T-helper 9 cell (primary cell): Measurements from ENCODE around the gene ANKRD28.
"Not testable (repeated sequence)": the region's sequence is repeated elsewhere in the genome, so short reads cannot be mapped to it uniquely, and the experiment has no call there.

Experiments used
- DNase-seq: peaks from one replicate; pipeline ENCODE4 v3.0.0-alpha.2; 2020
- total RNA-seq, 2 donors: gene quantifications; one replicate each; lab custom pipeline; 2026; lab: John Stamatoyannopoulos, UW

Gene ANKRD28
- total RNA-seq, result 153 to 183 reads per million in 2 donors

DNA sequence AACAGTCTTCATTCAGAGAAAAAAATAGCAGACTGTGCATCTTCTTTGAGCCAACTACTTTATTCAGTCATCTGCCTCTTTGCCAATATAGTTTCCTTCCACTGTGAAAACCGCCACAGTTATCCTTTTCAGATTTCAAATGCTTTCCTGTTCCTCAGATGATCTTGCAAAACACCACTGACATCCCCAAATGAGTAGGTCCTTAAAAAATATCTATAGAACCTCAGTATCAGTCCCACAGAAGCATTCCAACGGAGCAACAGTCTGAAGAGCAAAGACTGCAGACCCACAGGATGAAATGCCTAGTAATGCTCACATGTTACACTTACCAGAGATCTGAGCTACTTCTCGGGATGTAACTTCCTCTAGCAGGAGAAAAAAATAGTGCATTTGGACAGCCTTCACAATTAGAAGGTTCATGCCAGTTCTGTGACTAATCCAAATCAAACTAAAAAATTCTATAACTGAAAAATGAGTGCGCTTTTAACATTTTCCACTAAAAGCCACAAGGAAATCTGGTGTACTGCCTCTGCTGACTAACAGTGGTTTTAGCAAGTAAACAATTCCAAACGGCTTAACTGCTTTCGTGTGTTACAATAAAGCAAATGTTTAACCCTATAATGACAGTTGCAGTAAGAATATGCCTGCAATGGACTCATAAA, at the start of gene ANKRD28:
ANKRD28 (minus strand) TSS at position 338 of the 662 bp plus-strand sequence. CDS start 1,458 bp downstream, outside the sequence.
- DNase-seq, result no peak

DNA sequence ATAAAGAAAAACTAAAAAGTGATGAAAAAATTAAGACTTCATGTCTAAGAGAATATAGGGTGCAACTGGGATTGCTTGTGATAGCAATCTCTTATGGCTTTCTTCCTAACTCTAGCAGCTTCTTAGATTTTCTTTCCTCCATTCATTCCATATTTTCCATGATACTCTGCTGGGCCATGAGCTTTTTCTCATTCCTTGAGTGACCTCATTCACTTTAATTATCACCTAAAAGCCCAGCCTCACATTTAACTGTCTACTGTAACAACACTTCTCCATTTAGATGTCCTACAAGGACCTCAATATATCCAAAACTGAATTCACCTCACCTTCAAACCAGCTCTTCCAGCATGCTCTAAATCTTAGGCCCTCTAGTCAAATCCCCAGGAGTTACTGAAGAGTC, 49.5 kb upstream of the ANKRD28 start:
- no peak for DNase-seq

DNA sequence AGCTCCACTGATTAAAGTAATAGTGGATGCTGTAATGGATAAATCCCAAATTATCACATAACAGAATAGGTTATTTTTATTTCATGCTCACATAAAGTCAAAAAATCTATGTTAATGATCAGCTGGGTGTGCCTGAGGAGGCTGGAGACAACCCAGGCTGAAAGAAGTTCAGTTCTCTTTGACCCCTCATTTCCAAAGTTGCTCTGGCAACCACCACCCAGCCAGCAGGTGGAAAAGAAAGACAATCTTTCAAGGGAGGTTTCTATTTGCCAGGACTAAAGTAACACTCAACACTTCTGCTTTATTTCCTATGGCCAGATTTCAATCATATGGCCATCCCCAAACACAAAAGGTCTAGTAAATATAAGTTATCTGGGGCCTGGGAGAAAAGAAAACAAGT, 48.8 kb upstream of the ANKRD28 start:
- no peak for DNase-seq

DNA sequence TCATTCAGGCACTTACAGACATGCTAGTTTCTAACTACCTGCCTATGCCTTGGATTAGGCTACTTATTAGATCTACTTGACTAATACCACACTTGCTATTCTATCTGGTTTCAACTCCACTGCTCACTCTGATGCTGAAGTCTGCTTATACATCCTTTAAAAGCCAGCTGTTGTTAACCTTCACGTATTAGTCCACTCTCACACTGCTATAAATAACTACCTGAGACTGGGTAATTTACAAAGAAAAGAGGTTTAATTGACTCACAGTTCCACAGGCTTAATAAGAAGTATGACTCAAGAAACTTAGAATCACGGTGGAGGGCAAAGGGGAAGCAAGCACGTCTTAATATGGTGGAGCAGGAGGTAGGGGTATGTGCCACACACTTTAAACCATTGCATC, 47.7 kb upstream of the ANKRD28 start:
- no peak for DNase-seq

DNA sequence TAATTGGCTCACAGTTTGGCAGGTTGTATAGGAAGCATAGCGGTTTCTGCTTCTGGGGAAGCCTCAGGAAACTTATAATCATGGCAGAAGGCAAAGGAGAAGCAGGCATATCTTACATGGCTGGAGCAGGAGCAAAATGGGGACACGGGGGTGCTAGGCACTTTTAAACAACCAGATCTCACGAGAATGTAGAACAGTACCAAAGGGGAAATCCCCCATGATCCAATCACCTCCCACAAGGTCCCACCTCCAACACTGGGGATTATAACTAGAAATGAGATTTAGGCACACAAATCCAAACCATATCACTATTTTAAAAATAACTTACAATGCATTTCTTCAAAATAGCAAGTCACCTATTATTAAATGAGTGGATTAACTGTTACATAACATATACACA, 47.1 kb upstream of the ANKRD28 start:
- no peak for DNase-seq

DNA sequence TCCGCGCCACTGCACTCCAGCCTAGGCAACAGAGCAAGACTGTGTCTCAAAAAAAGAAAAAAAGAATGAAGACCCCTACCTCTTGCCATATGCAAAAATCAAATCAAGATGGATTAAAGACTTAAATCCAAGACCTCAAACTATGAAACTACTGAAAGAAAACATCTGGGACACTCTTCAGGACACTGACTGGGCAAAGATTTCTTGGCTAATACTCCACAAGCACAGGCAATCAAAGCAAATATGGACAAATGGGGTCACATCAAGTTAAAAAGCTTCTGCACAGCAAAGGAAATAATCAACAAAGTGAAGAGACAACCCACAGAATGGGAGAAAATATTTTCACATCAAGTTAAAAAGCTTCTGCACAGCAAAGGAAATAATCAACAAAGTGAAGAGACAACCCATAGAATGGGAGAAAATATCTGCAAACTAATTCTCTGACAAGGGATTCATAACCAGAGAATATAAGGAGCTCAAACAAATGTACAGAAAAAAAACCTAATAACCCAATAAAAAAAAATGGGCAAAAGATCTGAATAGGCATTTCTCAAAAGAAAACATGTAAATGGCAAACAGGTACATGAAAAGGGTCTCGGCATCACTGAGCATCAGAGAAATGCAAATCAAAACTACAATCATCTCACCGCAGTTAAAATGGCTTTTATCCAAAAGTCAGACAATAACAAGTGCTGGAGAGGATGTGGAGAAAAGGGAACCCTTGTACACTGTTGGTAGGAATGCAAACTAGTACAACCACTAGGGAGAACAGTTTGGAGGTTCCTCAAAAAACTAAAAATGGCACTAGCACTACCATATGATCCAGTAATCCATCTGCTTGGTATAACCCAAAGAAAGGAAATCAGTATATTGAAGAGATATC, 43.6 kb upstream of the ANKRD28 start:
- not testable (repeated sequence) for DNase-seq

DNA sequence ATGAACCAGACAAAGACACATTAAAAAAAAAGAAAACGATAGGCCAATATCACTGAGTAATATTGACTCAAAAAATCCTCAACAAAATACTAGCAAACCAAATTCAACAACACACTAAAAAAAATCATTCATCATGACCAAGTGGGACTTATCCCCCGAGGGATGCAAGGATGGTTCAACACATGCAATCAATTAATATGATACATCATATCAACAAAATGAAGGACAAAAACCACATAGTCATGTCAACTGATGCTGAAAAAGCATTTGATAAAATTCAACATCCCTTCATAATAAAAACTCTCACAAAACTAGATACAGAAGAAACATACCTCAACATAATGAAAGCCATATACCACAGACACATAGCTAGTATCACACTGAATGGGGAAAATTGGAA, 41.8 kb upstream of the ANKRD28 start:
- DNase-seq, result no peak

DNA sequence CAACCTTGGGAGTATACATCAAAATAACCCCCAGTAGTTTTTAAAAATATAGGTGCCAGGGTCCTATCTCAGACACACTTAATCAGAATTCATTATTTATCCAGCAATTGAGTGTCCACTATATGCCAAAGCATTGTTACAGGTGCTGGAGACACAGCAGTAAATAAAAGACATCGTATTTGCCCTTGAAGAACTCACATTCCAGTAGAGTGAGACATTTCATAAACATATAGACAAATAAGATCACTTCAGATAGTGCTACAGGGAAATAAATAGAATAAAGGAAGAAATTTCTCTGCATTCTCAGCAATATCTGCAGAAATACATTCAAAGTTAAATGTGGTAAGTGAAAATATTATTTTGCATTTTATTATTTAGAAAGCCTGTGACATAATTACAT, 34.1 kb upstream of the ANKRD28 start:
- no peak for DNase-seq

DNA sequence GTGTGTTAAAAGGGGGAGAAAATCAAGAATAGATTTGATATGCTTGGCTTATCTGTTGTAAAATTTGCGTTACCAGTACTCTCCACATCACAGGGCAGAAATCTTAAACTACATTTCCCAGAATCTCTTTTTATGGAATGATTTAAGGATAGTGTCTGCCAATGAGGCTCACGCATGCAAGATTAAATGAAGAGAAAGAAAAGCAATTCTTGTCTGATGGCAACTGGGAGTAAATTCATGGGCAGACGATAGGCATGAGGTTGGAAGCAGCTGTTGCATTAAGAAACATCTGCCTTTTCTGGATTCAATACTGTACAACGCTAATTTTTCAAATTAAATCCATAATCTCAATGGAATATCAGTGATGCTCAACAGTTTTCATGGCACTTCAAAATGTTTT, 27.2 kb upstream of the ANKRD28 start:
- no peak for DNase-seq

DNA sequence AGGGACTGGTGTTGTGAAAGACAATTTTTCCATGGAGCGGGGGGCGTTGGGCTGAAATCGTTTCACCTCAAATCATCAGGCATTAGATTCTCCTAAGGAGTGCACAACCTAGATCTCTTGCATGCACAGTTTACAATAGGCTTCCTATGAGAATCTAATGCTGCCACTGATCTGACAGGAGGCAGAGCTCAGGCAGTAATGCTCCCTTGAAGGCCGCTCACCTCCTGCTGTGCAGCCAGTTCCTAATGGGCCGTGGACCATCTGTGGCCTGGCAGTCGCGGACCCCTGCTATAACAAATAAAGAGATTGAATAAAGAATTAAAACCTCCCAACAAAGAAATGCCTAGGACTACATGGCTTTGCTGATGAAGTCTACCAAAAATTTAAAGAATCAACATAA, 25.3 kb upstream of the ANKRD28 start:
- DNase-seq, result no peak

DNA sequence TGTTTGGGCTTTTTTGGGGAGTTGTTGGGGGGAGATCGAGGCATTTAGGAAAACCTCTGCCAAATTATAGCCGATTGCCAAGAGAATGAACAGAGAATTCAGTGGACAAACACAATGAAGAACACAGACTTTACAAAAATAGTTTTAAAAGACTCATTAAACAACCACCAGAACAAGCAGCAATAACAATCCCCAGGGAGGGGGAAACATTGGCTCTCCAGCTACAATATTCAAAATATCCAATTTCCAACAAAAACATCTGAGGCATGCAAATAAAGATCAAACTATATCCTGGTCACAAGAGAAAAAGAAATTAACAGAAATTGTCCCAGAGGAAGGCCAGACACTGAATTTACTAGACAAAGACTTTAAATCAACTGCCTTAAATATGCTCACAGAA, 24.5 kb upstream of the ANKRD28 start:
- no peak for DNase-seq

DNA sequence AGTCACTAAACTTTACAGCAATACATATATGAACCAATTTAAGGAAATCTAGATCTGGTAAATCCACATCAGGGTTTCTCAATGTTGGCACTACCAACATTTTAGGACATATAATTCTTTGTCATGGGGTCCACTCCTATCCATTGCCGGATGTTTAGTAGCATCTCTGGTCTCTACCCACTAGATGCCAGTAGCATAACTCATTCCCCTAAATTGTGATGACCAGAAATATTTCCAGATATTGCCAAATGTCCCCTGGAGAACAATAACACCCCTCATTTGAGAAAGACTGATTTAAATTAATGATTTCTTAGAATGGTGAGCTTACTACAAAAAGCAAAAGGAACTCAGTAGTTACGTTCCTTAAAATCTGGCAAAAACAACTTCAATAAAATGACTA, 23.1 kb upstream of the ANKRD28 start:
- DNase-seq, result no peak

DNA sequence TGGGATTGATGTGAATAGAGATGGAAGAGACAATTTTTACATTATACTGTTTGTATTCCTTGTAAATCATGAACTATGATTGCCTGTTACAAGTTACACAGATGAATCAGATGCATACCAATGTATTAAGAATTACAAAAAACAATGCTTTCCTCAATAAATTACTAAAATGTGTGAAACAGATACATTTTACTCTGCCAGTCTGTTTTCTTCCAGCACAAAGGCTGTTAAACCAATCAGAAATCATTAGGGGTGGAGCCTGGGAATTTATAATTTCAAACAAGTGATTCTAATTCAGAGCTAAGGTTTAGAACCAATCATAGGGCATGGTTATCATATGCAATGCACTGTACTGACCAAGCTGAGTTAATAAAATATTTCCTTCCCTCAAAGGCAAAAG, 21.8 kb upstream of the ANKRD28 start:
- no peak for DNase-seq

DNA sequence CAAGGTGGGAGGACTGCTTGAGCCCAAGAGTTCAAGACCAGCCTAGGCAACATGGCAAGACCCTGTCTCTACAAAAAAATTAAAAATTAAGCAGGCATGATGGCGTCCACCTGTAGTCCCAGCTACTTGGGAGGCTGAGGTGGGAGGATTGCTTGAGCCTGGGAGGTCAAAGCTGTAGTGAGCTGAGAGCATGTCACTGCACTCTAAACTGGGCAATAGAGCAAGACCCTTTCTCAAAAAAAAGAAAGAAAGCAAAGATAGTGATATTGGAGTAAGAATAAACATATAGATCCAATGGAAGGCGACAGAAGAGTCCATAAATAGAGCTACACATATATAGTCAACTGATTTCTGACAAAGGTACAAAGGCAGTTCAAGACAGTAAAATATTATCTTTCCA, 21.3 kb upstream of the ANKRD28 start:
- DNase-seq, result no peak

DNA sequence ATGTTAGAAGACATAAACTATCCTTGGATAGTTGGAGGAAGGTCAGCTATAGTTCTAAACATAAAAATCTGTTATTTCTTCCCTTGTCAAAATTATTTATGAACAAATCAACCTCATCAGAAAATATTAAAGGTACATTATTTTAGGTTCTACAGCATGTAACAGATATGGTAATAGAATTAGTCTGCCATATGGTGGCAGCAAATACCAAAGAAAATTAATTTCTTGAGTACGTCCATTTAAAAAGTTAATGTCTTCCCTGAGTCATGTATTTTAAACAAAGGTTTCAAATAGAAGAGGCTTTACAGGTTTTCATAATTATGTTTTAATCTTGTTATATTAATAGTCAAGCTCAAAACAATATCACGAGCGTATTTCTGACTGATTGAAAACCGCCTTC, 17.9 kb upstream of the ANKRD28 start:
- DNase-seq, result no peak

DNA sequence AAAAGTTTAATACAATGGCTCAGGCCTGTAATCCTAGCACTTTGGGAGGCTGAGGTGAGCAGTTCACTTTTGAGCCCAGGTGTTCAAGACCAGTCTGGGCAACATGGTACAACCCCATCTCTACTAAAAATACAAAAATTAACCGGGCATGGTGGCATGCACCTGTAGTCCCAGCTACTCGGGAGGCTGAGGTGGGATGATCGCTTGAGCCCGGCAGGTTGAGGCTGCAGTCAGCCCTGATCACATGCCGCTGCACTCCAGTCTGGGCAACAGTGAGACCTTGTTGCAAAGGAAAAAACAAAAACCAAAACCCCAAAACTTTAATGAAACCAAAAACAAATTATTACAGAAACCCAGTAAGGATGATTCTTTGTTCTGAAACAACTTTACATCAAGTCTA, 15.3 kb upstream of the ANKRD28 start:
- DNase-seq, result not testable (repeated sequence)

DNA sequence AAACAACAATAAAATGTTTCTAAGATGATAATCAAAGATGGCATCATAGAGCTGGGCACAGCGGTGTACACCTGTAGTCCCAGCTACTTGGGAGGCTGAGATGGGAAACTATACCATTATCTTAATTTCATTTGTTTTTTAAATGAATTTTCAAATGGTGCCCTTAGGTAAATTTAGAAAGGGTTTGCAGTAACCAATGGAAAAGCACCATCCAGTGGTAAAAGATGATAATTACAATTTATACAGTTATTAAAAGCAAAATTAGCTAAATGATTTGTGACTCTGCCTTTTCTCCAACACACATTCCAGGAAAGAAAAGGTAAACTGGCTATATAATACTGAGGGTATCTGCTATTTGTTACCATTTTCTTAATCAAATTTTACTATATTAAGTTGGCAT, 14.4 kb upstream of the ANKRD28 start:
- no peak for DNase-seq

DNA sequence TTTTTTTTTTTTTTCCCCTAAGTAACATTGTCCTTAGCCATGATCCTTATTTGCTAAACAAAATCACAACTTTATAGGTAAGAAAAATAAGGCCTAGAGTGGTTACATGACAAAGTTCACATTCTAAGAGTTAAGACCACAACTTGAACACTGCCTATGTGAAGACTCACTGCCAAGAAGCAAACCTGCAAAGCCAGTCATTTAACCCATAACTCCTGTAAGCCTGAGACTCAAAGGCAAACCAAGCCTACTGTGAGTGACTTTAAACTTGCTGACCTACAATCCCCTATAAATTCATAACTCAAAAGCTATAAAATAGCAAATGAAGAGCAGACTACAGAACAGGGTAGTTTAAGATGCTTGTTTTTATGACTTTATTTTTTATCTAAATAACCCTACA, 12.9 kb upstream of the ANKRD28 start:
- DNase-seq, result no peak

DNA sequence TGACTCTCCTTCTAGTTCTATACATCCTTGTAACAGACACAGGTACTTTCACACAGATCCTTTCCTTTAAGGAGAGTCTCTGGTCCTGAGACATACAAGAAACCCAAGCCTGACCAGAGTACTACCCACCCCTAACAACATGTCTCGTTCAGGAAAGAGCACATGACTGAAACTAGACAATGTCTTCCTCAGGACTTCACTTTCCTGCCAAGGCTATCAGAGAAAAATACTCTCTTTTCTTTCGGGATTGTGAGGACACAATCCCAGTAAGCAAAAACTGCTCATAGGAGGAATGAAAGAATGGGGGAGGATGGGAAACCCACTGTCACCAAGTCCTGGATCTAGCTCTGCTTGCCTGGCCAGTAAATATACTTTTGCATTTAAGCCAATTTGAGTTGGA, 11.5 kb upstream of the ANKRD28 start:
- no peak for DNase-seq

DNA sequence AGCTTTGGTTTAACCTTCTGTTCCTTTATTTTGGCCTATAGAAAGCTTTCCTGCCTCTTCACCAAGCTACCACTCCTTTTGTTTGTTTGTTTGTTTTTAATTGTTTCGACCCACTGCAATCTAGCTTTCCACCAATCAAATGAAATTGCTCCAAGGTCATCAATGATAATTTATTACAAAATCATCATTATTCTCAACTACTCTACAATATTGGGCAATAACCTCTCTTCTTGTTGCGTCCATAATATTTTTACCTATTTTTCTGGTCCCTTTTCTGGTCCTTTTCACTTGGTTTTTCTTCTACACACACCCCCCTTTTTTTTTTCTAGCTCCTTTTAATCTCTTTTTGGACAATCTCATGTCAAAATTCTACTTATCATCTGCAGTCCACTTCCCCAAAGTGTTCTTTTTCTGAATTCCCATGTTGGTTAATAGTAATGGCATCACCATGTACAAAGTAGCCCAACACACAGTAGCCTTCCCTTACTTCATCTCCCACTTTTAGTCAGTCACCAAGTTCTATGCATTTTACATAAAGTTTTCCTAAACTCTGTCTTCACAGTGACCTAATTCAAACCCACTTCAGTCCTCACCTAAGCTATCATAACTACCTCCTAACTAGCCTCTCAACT, 11.0 kb upstream of the ANKRD28 start:
- no peak for DNase-seq

DNA sequence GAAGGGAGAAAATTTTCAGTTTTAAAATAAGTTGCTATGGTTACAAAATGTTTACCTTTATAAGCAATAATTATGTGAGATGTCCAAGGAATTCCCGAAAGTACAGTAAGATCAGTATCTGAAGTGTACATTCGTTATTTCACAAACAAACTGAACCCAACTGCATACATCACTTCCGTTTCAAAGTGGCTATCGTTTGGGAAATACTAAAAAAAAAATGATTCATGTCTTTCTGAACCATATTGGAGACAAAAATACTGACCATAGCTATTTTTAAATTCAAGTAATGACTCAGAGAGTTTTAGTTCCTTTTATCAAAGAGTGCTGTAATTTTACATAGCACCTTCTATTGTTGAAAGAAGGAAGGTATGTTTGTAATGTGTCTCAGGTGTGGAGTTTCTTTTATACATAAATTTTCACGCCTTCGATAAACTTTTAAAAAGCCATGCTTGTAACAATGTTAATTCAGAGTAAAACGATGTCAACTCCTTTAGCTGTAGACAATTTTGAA, 8.0 kb upstream of the ANKRD28 start:
- no peak for DNase-seq

DNA sequence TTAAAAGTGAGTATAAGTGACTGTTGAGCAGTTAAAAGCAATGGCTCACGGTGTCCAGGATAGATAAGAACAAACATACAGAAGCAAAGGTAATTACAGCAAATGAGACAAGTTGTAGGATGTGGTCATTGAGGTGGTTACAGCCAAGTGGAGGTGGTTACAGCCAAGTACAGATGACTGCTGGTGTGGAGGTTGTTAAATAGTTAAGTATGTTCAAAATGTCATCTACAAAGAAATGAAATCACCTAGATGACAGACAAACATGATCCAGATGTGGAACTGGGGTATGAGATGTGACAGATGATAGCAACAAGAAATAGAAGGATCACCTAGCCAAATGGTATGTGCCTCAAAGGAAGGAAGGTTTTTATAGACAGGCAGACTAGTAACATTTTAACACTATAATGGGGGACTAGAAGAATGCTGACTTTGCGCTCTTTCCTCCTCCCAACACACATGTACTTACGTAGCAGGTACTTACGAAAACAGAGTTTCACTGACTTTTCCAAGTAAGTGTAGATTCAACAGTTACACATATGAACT, 6.8 kb upstream of the ANKRD28 start:
- no peak for DNase-seq

DNA sequence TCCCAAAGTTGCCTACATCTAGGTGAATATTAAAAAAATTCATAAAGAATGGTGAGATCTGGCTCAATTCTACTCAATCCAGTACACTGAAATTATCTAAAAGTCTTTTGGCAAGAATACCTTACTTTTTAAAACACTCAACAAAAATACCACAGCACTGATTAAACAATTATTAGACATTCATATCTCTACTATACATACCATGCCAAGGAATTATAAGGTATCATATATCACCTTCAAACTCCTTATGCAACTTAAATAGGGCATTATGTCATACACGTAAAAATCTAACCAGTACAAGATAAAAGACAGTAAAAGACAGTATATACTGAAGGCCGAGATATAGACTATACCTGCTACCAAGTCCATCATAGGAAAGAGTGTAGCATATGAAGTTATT, 6.1 kb upstream of the ANKRD28 start:
- no peak for DNase-seq
